ENCODE measurements around the gene CCDC78.
A peak's percentile ranks its signal among the peaks of the same experiment; 100 is the strongest.
"Not testable (repeated sequence)": the region's sequence is repeated elsewhere in the genome, so short reads cannot be mapped to it uniquely, and the experiment has no call there.

CCDC78 gene

DNA sequence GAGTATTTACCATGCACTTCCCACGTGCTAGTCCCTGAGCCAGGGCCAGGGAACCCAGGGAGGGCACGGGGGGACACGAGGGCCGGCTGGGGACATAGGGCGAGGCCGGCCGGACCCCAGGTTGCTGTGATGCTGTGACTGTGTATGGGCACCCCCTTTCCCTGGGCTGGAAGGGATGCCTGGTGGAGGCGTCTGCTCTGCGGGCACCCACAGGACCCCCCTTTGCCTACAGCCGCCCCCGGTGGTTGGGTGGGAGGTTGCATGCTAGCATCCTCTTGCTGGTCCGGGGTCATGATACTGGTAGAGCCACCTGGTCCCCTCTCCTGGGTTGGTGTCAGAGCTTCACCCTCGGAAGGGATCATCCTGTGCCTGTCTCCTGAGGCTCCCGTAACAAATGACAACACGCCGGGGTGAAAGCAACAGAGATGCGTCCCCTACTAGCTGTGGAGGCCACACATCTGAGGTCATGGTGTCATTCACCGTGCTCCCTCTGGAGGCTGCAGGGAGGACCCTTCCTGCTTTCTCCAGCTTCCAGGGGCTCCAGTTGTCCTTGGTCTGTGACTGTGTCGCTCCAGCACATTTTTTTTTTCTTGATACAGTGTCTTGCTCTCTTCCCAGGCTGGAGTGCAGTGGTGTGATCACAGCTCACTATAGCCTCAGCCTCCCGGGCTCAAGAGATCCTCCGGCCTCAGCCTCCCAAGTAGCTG lies 17.7 kb upstream of the CCDC78 start:
- no peak for TF ChIP-seq POLR2A (IDR thresholded peaks at IDR 0.05; ENCODE audit: low read depth, low read length)
- FAIRE-seq (no peak), DNase-seq (ENCODE audit: insufficient read length) (no peak)

DNA sequence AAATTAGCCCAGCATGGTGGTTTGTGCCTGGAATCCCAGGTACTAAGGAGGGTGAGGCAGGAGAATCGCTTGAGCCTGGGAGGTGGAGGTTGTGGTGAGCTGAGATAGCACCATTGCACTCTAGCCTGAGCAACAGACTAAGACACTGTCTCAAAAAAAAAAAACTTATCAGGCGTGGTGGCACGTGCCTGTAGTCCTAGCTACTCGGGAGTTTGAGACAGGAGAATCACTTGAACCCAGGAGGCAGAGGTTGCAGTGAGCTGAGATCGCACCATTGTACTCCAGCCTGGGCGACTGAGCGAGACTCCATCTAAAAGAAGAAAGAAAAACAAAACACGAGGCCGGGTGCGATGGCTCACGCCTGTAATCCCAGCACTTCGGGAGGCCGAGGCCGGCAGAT lies 16.7 kb upstream of the CCDC78 start:
- DNase-seq (ENCODE audit: insufficient read length); FAIRE-seq: not testable (repeated sequence)

DNA sequence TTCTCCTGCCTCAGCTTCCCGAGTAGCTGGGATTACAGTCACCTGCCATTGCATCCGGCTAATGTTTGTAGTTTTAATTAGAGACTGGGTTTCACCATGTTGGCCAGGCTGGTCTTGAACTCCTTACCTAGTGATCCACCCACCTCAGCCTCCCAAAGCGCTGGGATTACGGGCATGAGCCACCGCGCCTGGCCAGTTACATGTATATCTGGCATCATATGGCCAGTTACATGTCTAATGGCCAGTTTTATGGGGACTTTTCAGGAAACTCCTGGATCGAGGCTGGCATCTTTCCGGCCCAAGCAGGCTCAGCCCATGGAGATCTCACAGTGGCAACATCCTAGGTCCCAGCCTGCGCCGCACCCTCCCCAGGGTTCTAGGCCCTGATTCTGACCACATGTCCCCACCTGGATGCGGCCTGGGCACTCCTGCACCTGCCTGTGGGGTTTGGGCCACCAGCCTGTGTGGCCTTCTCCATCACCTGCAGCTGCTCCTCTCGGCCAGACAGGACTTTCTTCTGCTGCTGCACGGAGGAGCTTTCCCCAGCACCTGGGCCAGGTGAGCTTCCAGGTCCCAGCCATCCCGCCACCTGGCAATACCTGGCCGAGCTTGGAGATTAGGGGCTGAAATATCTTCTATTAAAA lies 15.9 kb upstream of the CCDC78 start:
- DNase-seq (ENCODE audit: insufficient read length) (no peak), FAIRE-seq (no peak)
- TF ChIP-seq TAF1 (IDR thresholded peaks at IDR 0.05; ENCODE audit: borderline replicate concordance, low read depth, low read length) = no peak
- no peak for TF ChIP-seq POLR2A (IDR thresholded peaks at IDR 0.05; ENCODE audit: low read depth, low read length)

DNA sequence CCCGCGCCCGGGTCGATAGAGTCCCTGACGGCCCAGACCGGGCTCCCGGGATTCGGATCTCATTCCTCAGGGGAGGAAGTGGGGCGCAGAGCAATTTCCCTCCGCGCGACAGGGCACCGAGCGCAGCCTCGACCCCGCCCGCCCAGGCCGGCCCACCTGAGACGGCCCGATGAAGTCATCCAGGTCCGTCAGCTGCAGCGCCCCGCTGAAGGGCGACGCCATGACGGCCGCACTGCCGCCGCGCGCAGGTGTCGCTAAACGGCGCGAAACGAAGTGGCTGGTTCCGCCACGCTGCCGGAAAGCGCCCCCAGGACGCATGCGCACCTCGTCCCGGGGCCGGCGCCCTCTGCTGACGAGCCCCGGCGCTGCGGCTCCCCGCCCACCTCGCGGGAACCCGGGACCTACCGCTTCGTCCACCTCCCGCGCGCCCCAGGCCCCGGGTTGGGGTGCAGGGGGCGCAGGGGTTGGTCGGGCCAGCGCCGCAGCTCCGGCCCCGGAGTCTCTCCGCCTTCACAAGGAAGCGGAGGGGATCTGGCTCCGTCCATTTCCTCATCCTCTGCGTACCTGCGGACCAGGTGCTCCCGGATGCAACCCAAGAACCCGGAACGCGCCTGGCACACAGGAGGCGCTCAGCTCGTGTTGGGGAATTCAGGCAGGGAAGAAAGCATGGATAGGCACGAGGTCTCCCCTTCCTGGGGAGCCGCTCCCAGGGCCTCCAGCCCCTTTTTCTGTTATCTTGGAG lies 14.7 kb upstream of the CCDC78 start, which contains the start of gene CIAO3:
Gene CIAO3, minus strand, starts transcription at position 234 of the 742 bp plus-strand sequence. Its CDS starts 12 bp downstream, at position 222.
- TF ChIP-seq POLR2AphosphoS5 (IDR thresholded peaks at IDR 0.05; ENCODE audit: low read depth, low read length) (peak; percentile 65; the same call in 1 of the 2 replicates), POLR2A (IDR thresholded peaks at IDR 0.05; ENCODE audit: low read depth, low read length) (peak; percentile 76; the same call in 1 of the 2 replicates), TAF1 (IDR thresholded peaks at IDR 0.05; ENCODE audit: borderline replicate concordance, low read depth, low read length) (peak; percentile 80)
- peak; percentile 98 for DNase-seq (ENCODE audit: insufficient read length)
- peak; percentile 92 for FAIRE-seq

DNA sequence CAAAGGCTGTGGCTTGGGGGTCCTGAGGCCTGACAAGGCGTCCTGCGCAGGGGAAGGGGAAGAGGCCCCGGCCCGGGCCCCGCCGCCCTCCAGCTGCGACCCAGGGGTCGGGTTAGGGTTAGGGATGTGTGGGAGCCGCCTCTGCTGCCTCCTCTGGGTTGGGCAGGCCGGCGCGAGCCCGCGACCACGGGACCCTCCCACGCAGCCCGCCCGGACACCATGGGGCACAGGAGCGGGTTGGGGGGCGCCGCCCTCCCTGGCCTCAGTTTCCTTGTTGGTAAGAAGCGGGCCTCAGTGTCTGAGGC lies 14.2 kb upstream of the CCDC78 start:
- TF ChIP-seq POLR2AphosphoS5 (IDR thresholded peaks at IDR 0.05; ENCODE audit: low read depth, low read length) (no peak), TAF1 (IDR thresholded peaks at IDR 0.05; ENCODE audit: borderline replicate concordance, low read depth, low read length) (no peak)
- DNase-seq (ENCODE audit: insufficient read length) (peak; percentile 57), FAIRE-seq (no peak)

DNA sequence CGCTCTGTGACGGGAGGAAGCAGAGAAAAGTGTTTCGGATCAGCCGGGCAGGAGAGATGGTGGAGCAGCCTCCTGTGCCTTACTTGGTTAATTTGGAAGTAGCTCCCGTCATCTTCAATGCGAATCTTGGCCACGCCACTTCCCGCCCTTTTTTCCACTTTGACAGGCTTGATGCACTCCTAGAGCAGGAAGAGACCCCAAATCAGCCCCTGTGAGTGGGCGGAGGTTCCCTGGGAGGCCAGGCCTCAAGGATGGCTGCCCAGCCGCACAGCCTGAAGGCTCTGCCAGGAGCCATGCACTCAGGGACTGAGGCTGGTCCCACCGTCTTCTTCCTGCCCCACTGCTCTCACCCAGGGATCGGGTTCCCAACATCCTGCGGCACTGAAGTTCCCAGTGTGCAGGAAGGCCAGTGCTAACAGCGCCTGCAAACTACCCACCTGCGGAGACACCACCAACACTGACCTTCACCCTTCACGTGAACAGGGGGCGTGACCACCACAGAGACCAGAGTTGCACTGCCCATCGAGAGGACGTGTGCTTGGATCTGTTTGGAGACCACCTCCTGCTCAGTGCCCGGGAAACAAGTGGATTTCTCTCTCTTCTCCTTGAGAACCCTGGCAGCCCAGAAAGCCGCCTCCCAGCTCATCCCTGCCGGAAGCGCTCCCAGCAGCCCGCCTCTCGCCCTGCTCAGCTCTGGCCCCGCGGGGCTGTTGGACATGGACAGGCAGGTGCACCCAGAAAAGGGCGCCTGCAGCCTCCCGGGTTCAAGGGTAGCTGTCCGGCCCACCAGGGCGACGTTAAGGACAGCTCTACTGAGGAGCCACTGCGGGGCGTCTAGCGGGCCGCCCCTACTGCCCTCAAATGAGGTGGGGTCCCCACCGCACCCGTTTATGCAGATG lies 13.6 kb upstream of the CCDC78 start:
- no peak for FAIRE-seq
- no peak for DNase-seq (ENCODE audit: insufficient read length)
- TF ChIP-seq TAF1 (IDR thresholded peaks at IDR 0.05; ENCODE audit: borderline replicate concordance, low read depth, low read length) (no peak), POLR2AphosphoS5 (IDR thresholded peaks at IDR 0.05; ENCODE audit: low read depth, low read length) (no peak), POLR2A (IDR thresholded peaks at IDR 0.05; ENCODE audit: low read depth, low read length) (no peak)

DNA sequence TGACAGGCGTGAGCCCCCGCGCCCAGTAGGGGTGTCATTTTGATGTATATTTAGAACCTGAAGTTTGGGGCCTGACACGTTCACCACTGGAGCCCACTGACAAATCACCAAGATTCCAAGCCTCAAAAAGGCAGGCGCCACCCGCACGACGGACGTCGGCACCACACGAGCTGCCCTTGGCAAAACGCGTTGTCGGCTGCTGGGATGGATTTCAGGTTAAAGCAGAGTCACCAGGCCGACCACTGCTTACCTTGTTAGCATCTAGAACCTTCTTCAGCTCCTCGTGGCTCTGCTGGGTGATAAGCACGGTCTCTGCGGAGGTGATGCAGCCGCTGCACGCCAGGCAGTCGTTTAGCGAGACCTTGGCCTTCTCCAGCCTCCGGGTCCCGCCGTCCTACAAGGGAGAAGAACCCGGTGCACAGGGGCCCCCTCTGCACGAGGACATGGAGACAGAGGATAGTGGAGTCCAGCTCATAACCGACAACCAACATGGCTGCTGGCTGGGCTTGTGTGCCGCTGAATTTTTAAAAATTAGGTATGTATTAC lies 10.8 kb upstream of the CCDC78 start:
- TF ChIP-seq POLR2AphosphoS5 (IDR thresholded peaks at IDR 0.05; ENCODE audit: low read depth, low read length) = no peak
- no peak for TF ChIP-seq TAF1 (IDR thresholded peaks at IDR 0.05; ENCODE audit: borderline replicate concordance, low read depth, low read length)
- no peak for TF ChIP-seq POLR2A (IDR thresholded peaks at IDR 0.05; ENCODE audit: low read depth, low read length)
- FAIRE-seq (no peak), DNase-seq (ENCODE audit: insufficient read length) (no peak)

DNA sequence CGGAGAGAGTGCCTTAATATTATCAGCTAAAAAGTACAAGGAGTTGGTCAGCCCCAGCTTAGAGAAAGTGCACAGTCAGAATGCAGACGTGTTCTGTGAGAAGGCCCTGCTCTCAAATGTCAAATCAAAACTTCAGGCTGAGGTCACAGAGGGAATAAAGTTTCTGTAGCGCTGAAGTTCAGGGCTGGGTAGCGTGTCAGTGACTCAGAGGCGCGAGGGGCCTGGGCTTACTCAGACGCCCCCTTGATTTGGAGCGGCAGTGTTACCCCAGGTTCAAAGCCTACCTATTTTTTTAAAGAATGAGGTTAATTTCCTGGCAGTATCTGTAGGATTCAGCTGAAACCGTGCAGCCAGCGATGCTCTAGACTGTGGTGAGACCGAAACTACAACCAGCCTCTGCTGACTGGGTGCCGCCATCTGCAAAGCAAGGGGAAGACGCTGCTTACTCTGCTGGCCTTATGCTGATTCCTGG lies 9.8 kb upstream of the CCDC78 start:
- TF ChIP-seq POLR2AphosphoS5 (IDR thresholded peaks at IDR 0.05; ENCODE audit: low read depth, low read length) (no peak), POLR2A (IDR thresholded peaks at IDR 0.05; ENCODE audit: low read depth, low read length) (no peak), TAF1 (IDR thresholded peaks at IDR 0.05; ENCODE audit: borderline replicate concordance, low read depth, low read length) (no peak)
- no peak for FAIRE-seq
- DNase-seq (ENCODE audit: insufficient read length) = no peak

DNA sequence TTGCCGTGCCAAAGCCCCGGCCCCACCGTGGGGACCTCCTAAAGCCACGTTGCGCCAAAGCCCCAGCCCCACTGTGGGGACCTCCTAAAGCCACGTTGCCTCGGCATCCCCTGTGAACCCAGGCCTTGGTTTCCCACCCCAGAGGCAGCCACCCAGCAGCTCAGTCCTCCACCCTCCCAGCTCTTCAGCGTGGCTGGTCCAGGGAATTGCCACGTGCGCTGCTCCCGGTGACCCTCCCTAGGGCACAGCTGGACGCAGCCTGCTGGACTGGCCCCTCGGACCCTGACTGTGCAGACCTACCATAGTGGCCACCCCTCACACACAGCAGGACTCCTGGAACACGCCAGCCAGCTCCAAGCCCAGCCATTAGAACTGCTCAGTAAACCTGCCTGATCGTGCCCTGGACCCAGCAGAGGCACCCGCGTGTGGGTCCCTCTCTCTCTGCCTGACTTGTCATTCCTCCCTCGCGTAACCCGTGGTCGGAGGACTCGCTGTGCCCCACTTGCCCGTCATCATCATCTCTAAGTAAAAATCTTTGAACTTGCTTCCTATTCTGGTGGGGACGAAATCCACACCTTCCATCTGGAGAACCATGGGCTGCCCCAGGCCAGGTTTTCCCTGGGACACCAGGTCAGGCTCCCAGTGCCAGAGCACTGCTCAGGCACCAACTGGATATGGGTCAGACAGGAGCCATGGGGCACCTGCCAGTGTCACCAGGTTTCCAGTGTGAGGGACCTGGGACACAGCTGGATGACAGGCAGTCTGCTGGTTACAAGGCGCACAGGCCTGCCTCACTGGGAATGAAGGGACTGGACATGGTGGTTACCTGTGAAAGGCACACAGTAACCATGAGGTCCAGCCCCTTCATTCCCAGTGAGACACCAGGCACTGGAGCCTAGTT lies 9.0 kb upstream of the CCDC78 start:
- TF ChIP-seq TAF1 (IDR thresholded peaks at IDR 0.05; ENCODE audit: borderline replicate concordance, low read depth, low read length) (no peak), POLR2AphosphoS5 (IDR thresholded peaks at IDR 0.05; ENCODE audit: low read depth, low read length) (no peak), POLR2A (IDR thresholded peaks at IDR 0.05; ENCODE audit: low read depth, low read length) (no peak)
- DNase-seq (ENCODE audit: insufficient read length) = no peak
- FAIRE-seq = no peak

DNA sequence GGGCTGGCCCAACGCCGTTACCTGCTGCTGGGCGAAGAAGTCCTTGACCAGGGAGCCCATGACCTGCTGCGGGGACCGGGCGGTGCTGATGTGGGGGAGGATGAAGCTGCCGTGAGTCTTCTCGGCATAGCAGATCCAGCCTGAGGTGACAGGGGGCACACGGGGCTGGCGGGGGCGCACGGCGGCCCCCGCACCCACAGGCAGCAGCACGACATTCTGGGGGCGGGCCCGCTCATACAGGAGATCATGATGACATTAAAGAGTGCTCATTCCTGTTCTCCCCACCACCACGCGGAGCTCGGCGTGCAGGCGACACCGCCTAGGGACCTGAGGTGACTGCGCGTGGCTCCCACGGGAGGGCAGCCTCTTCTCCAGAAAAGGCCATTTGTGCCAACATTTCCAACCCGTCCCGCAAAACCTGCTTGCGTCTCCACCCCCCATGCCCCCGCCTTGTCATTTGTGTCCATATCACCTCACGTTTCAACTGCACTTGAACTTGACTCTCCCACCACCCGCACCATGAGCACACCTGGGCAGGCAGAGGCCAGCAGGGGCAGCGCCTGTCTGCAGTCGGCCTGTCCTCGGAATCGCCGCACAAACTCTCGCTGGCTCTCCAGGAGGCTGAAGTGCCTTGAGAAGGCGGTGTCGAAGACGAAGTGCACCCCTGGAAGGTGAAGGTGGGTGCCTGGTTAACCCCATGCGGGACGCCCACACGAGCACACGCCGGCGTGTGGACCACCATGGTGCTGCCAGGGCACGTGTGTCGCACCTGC lies 8.2 kb upstream of the CCDC78 start:
- TF ChIP-seq POLR2A (IDR thresholded peaks at IDR 0.05; ENCODE audit: low read depth, low read length) (no peak), TAF1 (IDR thresholded peaks at IDR 0.05; ENCODE audit: borderline replicate concordance, low read depth, low read length) (no peak), POLR2AphosphoS5 (IDR thresholded peaks at IDR 0.05; ENCODE audit: low read depth, low read length) (no peak)
- no peak for FAIRE-seq
- DNase-seq (ENCODE audit: insufficient read length) = no peak
